Measurements from ENCODE around the gene CEP85L.
"Not testable (repeated sequence)": the region's sequence is repeated elsewhere in the genome, so short reads cannot be mapped to it uniquely, and the experiment has no call there.

CEP85L gene

GRCh38 chr6:118495485-118496280 lies 155.7 kb downstream of the CEP85L start:
- no peak for DNase-seq (ENCODE audit: low read depth)

GRCh38 chr6:118494091-118494490 lies 157.3 kb downstream of the CEP85L start:
- DNase-seq (ENCODE audit: low read depth): no peak

DNA sequence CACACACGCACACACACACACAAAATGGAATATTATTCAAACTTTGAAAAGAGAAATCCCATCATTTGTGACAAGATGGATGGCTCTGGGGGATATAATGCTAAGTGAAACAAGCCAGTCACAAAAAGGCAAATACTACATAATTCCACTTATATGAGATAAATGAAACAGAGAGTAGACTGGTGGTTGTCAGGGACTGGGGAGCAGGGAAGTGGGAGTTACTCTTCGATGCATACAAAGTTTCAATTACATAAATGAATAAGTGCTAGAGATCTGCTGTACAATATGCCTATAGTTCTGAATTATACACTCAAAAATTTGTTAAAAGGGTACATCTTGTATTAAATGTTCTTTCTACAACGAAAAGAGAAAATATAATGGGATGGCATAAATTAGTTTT lies 161.4 kb downstream of the CEP85L start:
- no peak for DNase-seq (ENCODE audit: low read depth)

GRCh38 chr6:118488631-118489030 lies 162.8 kb downstream of the CEP85L start:
- DNase-seq (ENCODE audit: low read depth): no peak

GRCh38 chr6:118485601-118486550 lies 165.5 kb downstream of the CEP85L start:
- DNase-seq (ENCODE audit: low read depth): no peak

- DNase-seq (ENCODE audit: low read depth): no peak
Measured at GRCh38 chr6:118476551-118476950, 174.8 kb downstream of the CEP85L start.

- no peak for DNase-seq (ENCODE audit: low read depth)
Measured at GRCh38 chr6:118473266-118473665, 178.1 kb downstream of the CEP85L start.

- DNase-seq (ENCODE audit: low read depth): no peak
Measured at GRCh38 chr6:118469468-118469867, 181.9 kb downstream of the CEP85L start.

- no peak for DNase-seq (ENCODE audit: low read depth)
Measured at GRCh38 chr6:118468682-118469465, 182.5 kb downstream of the CEP85L start.

DNA sequence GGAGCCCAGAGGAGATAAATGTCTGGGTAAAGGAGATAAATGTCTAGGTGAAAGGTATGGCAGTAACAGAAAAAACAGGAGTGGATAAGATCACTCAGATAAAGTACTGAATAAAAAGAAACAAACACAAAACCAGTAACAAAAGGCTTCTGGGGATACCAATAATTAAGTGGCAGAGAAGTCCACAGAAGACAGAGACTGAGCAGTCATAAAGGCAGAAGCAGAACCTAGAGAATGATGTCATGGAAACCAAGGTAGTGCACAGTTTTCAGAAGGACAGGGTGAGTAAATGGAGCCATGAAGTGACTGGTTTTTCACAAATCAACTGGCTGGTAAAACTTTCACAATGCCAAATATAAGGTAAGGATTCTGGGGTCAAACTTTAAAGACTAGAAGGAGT lies 184.2 kb downstream of the CEP85L start:
- DNase-seq (ENCODE audit: low read depth): no peak

GRCh38 chr6:118464620-118465019 lies 186.8 kb downstream of the CEP85L start:
- no peak for DNase-seq (ENCODE audit: low read depth)

- DNase-seq (ENCODE audit: low read depth): no peak
Measured at GRCh38 chr6:118460958-118461470, 190.4 kb downstream of the CEP85L start.

DNA sequence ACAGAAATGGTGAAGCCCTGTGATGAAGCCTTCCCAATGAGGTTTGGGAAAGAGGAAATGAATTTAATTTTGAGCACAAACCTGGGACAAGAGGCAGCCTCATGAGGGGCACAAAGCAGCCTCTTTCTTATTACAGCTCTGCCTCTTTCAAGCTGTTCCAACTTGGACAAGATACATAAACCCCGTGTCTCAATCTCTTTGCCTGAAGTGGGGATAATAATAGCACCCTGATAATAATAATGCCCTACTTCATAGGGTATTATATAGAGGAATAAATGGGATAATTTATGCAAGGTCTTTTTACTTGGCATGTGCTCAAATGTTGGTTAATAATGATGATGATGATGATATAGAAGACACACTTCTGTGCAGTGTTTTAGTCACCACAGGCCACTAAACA lies 194.4 kb downstream of the CEP85L start:
- DNase-seq (ENCODE audit: low read depth): no peak

DNA sequence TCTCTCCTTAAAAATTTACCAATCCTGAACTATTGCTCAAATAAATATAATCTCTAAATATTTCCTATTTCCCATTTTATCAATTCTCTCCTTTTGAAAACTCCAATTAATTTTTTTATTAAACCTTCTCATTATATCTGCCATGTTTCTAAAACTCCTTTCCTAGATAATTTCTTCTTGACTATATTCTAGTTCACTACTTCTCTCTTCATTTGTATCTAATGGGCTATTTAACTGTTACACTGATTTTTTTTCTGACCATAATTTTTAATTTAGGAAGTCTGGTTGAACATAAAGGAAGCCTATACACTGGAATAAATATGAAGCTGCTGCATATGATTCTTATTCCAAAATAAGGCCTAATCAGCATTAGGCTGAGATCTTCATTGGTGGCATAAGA lies 199.6 kb downstream of the CEP85L start:
- DNase-seq (ENCODE audit: low read depth): no peak

- no peak for DNase-seq (ENCODE audit: low read depth)
Measured at GRCh38 chr6:118444796-118445195, 206.6 kb downstream of the CEP85L start.

DNA sequence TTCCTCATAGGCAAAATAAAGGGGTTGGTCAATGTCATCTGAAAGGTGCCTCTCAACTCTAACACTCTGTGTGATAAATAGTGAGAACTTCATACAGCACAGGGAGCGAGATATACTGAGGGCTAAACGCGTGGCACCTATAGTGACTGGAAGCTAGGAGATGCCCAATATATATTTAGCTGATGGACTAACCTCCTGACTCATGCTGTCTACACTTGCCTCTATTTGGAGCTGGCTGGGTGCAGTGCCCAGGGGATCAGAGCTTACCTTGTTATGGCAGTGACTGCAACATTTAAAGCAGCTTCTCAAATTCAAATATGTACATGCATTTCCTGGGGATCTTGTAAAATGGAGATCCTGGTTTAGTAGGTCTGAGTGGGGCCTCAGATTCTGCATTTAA lies 214.9 kb downstream of the CEP85L start:
- DNase-seq (ENCODE audit: low read depth): no peak

DNA sequence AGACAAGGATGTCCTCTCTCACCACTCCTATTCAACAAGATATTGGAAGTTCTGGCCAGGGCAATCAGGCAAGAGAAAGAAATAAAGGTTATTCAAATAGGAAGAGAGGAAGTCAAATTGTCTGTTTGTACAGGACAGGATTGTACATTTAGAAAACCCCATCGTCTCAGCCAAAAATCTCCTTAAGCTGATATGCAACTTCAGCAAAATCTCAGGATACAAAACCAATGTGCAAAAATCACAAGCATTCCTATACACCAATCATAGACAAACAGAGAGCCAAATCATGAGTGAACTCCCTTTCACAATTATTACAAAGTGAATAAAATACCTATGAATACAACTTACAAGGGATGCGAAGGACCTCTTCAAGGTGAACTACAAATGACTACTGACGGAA lies 217.2 kb downstream of the CEP85L start:
- DNase-seq (ENCODE audit: low read depth): not testable (repeated sequence)

GRCh38 chr6:118421312-118421711 lies 230.1 kb downstream of the CEP85L start:
- DNase-seq (ENCODE audit: low read depth): not testable (repeated sequence)

DNA sequence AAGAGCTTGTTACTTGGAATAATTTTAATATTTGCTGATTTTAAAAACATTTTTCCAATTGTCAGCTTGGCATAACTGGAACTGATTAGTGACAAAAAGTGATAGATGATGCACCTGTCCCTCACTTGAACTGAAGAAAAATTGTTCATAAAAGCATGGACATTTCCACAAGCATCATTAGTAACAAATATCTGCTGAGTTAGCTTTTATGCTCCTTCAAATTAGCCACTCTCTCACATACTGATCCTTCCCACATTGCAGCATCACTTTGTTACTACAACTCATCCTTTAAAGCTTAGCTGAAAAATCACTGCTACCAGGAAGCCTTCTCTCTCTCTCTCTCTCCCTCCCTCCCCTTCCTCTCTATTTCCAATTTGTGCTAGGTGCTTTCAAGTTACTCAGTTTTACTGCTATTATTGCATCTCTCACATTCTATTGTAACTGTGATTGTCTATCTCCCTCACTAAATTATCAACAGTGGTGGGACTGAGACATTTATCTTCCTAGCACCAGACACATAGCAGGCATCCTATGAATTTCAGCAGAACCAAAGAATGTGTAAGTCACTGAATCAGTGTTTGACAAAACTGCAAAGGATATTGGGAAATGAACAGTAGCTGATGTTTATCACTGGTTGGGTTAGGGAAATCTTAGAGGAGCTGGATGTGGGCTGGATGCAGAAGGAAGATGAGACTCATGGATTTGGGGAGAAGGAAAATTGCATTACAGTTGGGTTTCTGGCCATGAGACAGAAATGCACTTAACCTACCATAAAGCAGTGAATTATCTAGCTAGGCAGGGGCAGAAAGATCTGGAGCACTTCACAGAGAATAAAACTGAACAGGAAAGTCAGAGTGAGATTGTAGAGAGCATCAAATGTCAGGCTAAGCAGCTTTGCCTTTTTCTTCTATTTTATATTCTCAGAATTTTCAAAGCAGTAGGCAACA lies 231.7 kb downstream of the CEP85L start:
- no peak for DNase-seq (ENCODE audit: low read depth)

Measured in stromal cell of bone marrow (primary cell).